HCT116 (cell line): Measurements from ENCODE around the gene SLC6A13. TPM values are rescaled to one million over a fixed set of nuclear protein-coding genes. Genes with fewer than 3 reads are reported as not detected.

Experiments used
- ATAC-seq: fragments of 200-7000 bp; cut with Tn5 transposase; 2 replicates; pipeline ENCODE4 v1.9.1; 2020; ENCODE audit warnings: mild to moderate bottlenecking, moderate library complexity
- BruUV-seq: library from RNA; stranded (reverse); fragments of 400-500 nt; replicated peaks from 2 replicates; lab custom pipeline; 2021; lab: Mats Ljungman, UMichigan
- CTCF ChIA-PET: fragments of 300-600 bp; sonication (Branson Sonifier 250); formaldehyde crosslinking; loops from one replicate; lab custom pipeline; 2021; ENCODE audit warnings: antibody characterized with exemption; lab: Charles Lee
- POLR2A ChIA-PET: fragments of 300-600, 350-600 bp; sonication (Branson Sonifier 250); formaldehyde crosslinking; loops from one replicate; lab custom pipeline; 2021; ENCODE audit warnings: antibody characterized with exemption; lab: Charles Lee
- RAD21 ChIA-PET, 2 experiments: fragments of 300-600 bp; sonication (Branson Sonifier 250); formaldehyde crosslinking; loops; one replicate each; lab custom pipeline; 2023; ENCODE audit warnings: low total read pairs in 2 of 2; ENCODE audit not compliant: uncharacterized antibody in 2 of 2, unreplicated experiment in 2 of 2, low non-redundant PET in 1 of 2; lab: Charles Lee
- DNase-seq: peaks from one replicate; pipeline ENCODE4 v3.0.0-alpha.2; 2010; ENCODE audit warnings: low read depth, low spot score
- H2AFZ ChIP-seq: fragments of 200-600 bp; shearing (Covaris generic), sonication (generic); 2 replicates; pipeline ENCODE4 v1.6.1; 2017; ENCODE audit warnings: low read depth, mixed run types, mixed read lengths, antibody characterized with exemption, low read length; ENCODE audit not compliant: poor library complexity, severe bottlenecking
- H3K27ac ChIP-seq: 2 replicates; pipeline ENCODE4 v1.5.1; 2012; ENCODE audit warnings: low read depth, low read length
- H3K27me3 ChIP-seq: fragments of 200-600 bp; sonication (generic); 2 replicates; pipeline ENCODE4 v1.6.1; 2016; ENCODE audit warnings: mixed run types, low read length, mixed read lengths; ENCODE audit not compliant: insufficient read depth
- H3K36me3 ChIP-seq, 2 experiments: fragments of 200-500 bp in 1 of 2; fragments of 200-600 bp in 1 of 2; sonication (Bioruptor generic) in 1 of 2; sonication (generic) in 1 of 2; 2 replicates each; pipeline versions ENCODE4 v1.5.1 to v1.6.1; 2014 to 2016; ENCODE audit warnings: low read length in 2 of 2, inconsistent platforms in 1 of 2, mixed read lengths in 1 of 2, mixed run types in 1 of 2; ENCODE audit not compliant: insufficient read depth in 2 of 2, control insufficient read depth in 1 of 2
- H3K4me1 ChIP-seq, 2 experiments: fragments of 200-600 bp in 1 of 2; sonication (generic) in 1 of 2; 2 replicates each; pipeline versions ENCODE4 v1.5.1 to v1.6.1; 2012 to 2017; ENCODE audit warnings: low read length in 2 of 2, inconsistent platforms in 1 of 2, mild to moderate bottlenecking in 1 of 2, mixed read lengths in 1 of 2, mixed run types in 1 of 2, moderate library complexity in 1 of 2; ENCODE audit not compliant: insufficient read depth in 2 of 2, control insufficient read depth in 1 of 2
- H3K4me2 ChIP-seq: fragments of 200-600 bp; sonication (generic); 2 replicates; pipeline ENCODE4 v1.6.1; 2017; ENCODE audit warnings: mixed run types, low read length, mixed read lengths
- H3K4me3 ChIP-seq, 2 experiments: fragments of 200-600 bp in 1 of 2; sonication (generic) in 1 of 2; replicated peaks in 1 of 2; 2 replicates each; pipeline ENCODE4 v1.5.1; 2011 to 2016; ENCODE audit warnings: low read length in 2 of 2, control low read depth in 1 of 2, low read depth in 1 of 2, mild to moderate bottlenecking in 1 of 2, mixed read lengths in 1 of 2, mixed run types in 1 of 2
- H3K79me2 ChIP-seq: fragments of 200-600 bp; sonication (generic); 2 replicates; pipeline ENCODE4 v1.6.1; 2017; ENCODE audit warnings: mild to moderate bottlenecking, mixed run types, low read length, moderate library complexity, mixed read lengths; ENCODE audit not compliant: insufficient read depth
- H3K9ac ChIP-seq: fragments of 200-600 bp; sonication (generic); 2 replicates; pipeline ENCODE4 v1.6.1; 2016; ENCODE audit warnings: low read length, mixed read lengths
- H3K9me2 ChIP-seq: fragments of 200-600 bp; sonication (generic), shearing (Covaris generic); 2 replicates; pipeline ENCODE4 v1.6.1; 2017; ENCODE audit warnings: mixed run types, mild to moderate bottlenecking, moderate library complexity; ENCODE audit not compliant: insufficient read depth
- H3K9me3 ChIP-seq, 2 experiments: fragments of 200-500 bp in 1 of 2; fragments of 200-600 bp in 1 of 2; sonication (Bioruptor generic) in 1 of 2; sonication (generic) in 1 of 2; 2 replicates each; pipeline ENCODE4 v1.6.1; 2014 to 2017; ENCODE audit warnings: low read length in 2 of 2, mixed read lengths in 2 of 2, inconsistent platforms in 1 of 2, low read depth in 1 of 2, mild to moderate bottlenecking in 1 of 2, mixed run types in 1 of 2, moderate library complexity in 1 of 2; ENCODE audit not compliant: control insufficient read depth in 1 of 2, insufficient read depth in 1 of 2
- H4K20me1 ChIP-seq: fragments of 200-600 bp; sonication (generic), shearing (Covaris generic); 2 replicates; pipeline ENCODE4 v1.6.1; 2017; ENCODE audit warnings: mixed run types, mild to moderate bottlenecking, moderate library complexity; ENCODE audit not compliant: insufficient read depth
- ATF3 ChIP-seq: IDR thresholded peaks from 2 replicates; pipeline ENCODE4 v1.6.1; 2012
- EGR1 ChIP-seq: IDR thresholded peaks from 2 replicates; pipeline ENCODE4 v1.6.1; 2012; ENCODE audit warnings: low read depth
- ELF1 ChIP-seq: IDR thresholded peaks from 2 replicates; pipeline ENCODE4 v1.6.1; 2012; ENCODE audit warnings: low read depth, borderline replicate concordance
- EZH2 ChIP-seq: fragments of 200-600 bp; sonication (generic); IDR thresholded peaks from 2 replicates; pipeline ENCODE4 v1.6.1; 2017; ENCODE audit warnings: antibody characterized with exemption, mixed run types
- JUND ChIP-seq: IDR thresholded peaks from 2 replicates; pipeline ENCODE4 v1.6.1; 2012
- POLR2AphosphoS5 ChIP-seq: IDR thresholded peaks from 2 replicates; pipeline ENCODE4 v1.6.1; 2011; ENCODE audit warnings: mild to moderate bottlenecking, low read depth, low read length, moderate library complexity
- REST ChIP-seq: IDR thresholded peaks from 2 replicates; pipeline ENCODE4 v1.6.1; 2012; ENCODE audit warnings: low read depth
- SRF ChIP-seq: IDR thresholded peaks from 2 replicates; pipeline ENCODE4 v1.6.1; 2012; ENCODE audit warnings: low read depth
- TCF7L2 ChIP-seq: IDR thresholded peaks from 2 replicates; pipeline ENCODE4 v1.7.0; 2011; ENCODE audit warnings: borderline replicate concordance, inconsistent platforms; ENCODE audit not compliant: insufficient read depth, insufficient read length; ENCODE audit errors: extremely low read depth
- YY1 ChIP-seq: IDR thresholded peaks from 2 replicates; pipeline ENCODE4 v1.6.1; 2011; ENCODE audit warnings: low read length, low read depth, moderate library complexity, mild to moderate bottlenecking; ENCODE audit not compliant: insufficient replicate concordance; ENCODE audit errors: extremely low read depth
- ZBTB33 ChIP-seq: IDR thresholded peaks from 2 replicates; pipeline ENCODE4 v1.6.1; 2011; ENCODE audit warnings: mild to moderate bottlenecking, low read length, moderate library complexity; ENCODE audit not compliant: insufficient replicate concordance; ENCODE audit errors: extremely low read depth
- intact Hi-C: fragments of 100-400 bp; cut with micrococcal nuclease; formaldehyde crosslinking; loops from 2 replicates; pipeline ENCODE4 v1.10.0; 2022
- total RNA-seq: library from RNA; stranded (reverse); gene quantifications from one replicate; pipeline ENCODE4 v1.2.1, GENCODE V29; 2021; ENCODE audit not compliant: unreplicated experiment

SLC6A13 gene
- total RNA-seq, 1 experiment from 2014 or later, result 0.39 TPM

- no peaks in the 10 kb centered on the region for H3K79me2 ChIP-seq
- no peak overlapping the region for H3K9ac ChIP-seq
- TF ChIP-seq EZH2 (no peak), ZBTB33 (no peak), ELF1 (no peak), TCF7L2 (no peak), ATF3 (no peak)
- no peak overlapping the region for H3K27ac ChIP-seq
- no peak overlapping the region for H3K4me2 ChIP-seq
- DNase-seq (no peak), ATAC-seq (no peak)
- ChIA-PET CTCF (no interaction called here), POLR2A (no interaction called here), RAD21 (no interaction called here)
- no peak overlapping the region for H3K4me3 ChIP-seq
- BruUV-seq, result no TSS peak
- H3K27me3 ChIP-seq, result no peaks in the 10 kb centered on the region; the same call in 1 of the 2 replicates
- H4K20me1 ChIP-seq, result no peaks in the 10 kb centered on the region
- H2AFZ ChIP-seq, result no peak overlapping the region
- H3K9me2 ChIP-seq, result no peaks in the 10 kb centered on the region
- no peaks in the 10 kb centered on the region for H3K36me3 ChIP-seq
- intact Hi-C loops, result no loop called here
- H3K9me3 ChIP-seq, result no peaks in the 10 kb centered on the region
- no peaks in the 10 kb centered on the region for H3K4me1 ChIP-seq
Observed at GRCh38 chr12:207804-208203, 54.8 kb downstream of the SLC6A13 start.

GRCh38 chr12:206746-207440 is 55.7 kb downstream of the SLC6A13 start:
- ChIA-PET CTCF (no interaction called here), POLR2A (no interaction called here), RAD21 (no interaction called here)
- Histone ChIP-seq H3K4me2 (no peak overlapping the region), H3K27ac (no peak overlapping the region), H3K79me2 (no peaks in the 10 kb centered on the region), H3K4me1 (no peaks in the 10 kb centered on the region; a peak in 1 of 4 replicates), H3K27me3 (no peaks in the 10 kb centered on the region; the same call in 1 of the 2 replicates), H4K20me1 (no peaks in the 10 kb centered on the region), H3K36me3 (no peaks in the 10 kb centered on the region), H3K9me3 (no peaks in the 10 kb centered on the region), H2AFZ (no peak overlapping the region), H3K9ac (no peak overlapping the region), H3K9me2 (no peaks in the 10 kb centered on the region), H3K4me3 (no peak overlapping the region)
- no TSS peak for BruUV-seq
- intact Hi-C loops, result no loop called here
- TF ChIP-seq EGR1 (no peak), REST (no peak), POLR2AphosphoS5 (no peak), SRF (no peak), YY1 (no peak), JUND (no peak)
- ATAC-seq, result no peak
- DNase-seq, result no peak
